HAP-1 (cell line): ENCODE results near the gene CDKAL1.

Experiments used
- DNase-seq, 2 experiments: peaks; one replicate each; pipeline ENCODE4 v3.0.0-alpha.2; 2016 to 2020; ENCODE audit warnings: low spot score in 2 of 2
- H3K27me3 ChIP-seq: fragments of 250-450 bp; sonication (Bioruptor Pico); 2 replicates; pipeline ENCODE4 v1.5.1; 2020; ENCODE audit warnings: low read depth, mild to moderate bottlenecking, moderate library complexity
- H3K36me3 ChIP-seq: fragments of 250-450 bp; sonication (Bioruptor Pico); replicated peaks from 2 replicates; pipeline ENCODE4 v1.5.1; 2020; ENCODE audit warnings: mild to moderate bottlenecking
- H3K4me1 ChIP-seq: fragments of 250-450 bp; sonication (Bioruptor Pico); 2 replicates; pipeline ENCODE4 v1.5.1; 2020; ENCODE audit warnings: mild to moderate bottlenecking
- H3K4me3 ChIP-seq: fragments of 250-450 bp; sonication (Bioruptor Pico); 2 replicates; pipeline ENCODE4 v1.5.1; 2020; ENCODE audit warnings: mild to moderate bottlenecking, moderate library complexity
- H3K9me3 ChIP-seq: fragments of 250-450 bp; sonication (Bioruptor Pico); 2 replicates; pipeline ENCODE4 v1.5.1; 2020; ENCODE audit warnings: mild to moderate bottlenecking, moderate library complexity
- in situ Hi-C: fragments of 300-500 bp; cut with MboI; formaldehyde crosslinking; loops from 3 replicates; pipeline ENCODE4 v1.14.3; 2020; ENCODE audit warnings: low sequenced_read_pairs, inconsistent platforms, mixed read lengths

Gene CDKAL1

GRCh38 chr6:21138336-21139069 lies 604.2 kb downstream of the CDKAL1 start:
- in situ Hi-C loops, result no loop called here
- Histone ChIP-seq H3K27me3 (no peaks in the 10 kb centered on the region), H3K36me3 (no peaks in the 10 kb centered on the region), H3K4me1 (peaks cover 37% of the 10 kb centered on the region), H3K9me3 (no peaks in the 10 kb centered on the region), H3K4me3 (no peak overlapping the region)
- no peak for DNase-seq

GRCh38 chr6:21140966-21141365 lies 606.7 kb downstream of the CDKAL1 start:
- H3K4me3 ChIP-seq, result no peak overlapping the region
- no peaks in the 10 kb centered on the region for H3K27me3 ChIP-seq
- no peaks in the 10 kb centered on the region for H3K9me3 ChIP-seq
- no peak for DNase-seq
- H3K36me3 ChIP-seq, result no peaks in the 10 kb centered on the region
- peaks cover 45% of the 10 kb centered on the region for H3K4me1 ChIP-seq
- in situ Hi-C loops, result no loop called here

- no peaks in the 10 kb centered on the region for H3K9me3 ChIP-seq
- no peak overlapping the region for H3K4me3 ChIP-seq
- in situ Hi-C loops, result no loop called here
- no peaks in the 10 kb centered on the region for H3K27me3 ChIP-seq
- peaks cover 45% of the 10 kb centered on the region for H3K4me1 ChIP-seq
- no peaks in the 10 kb centered on the region for H3K36me3 ChIP-seq
- no peak for DNase-seq
Observed at GRCh38 chr6:21141616-21142303, 607.5 kb downstream of the CDKAL1 start.

GRCh38 chr6:21142741-21143140 lies 608.5 kb downstream of the CDKAL1 start:
- in situ Hi-C loops, result no loop called here
- peaks cover 38% of the 10 kb centered on the region for H3K4me1 ChIP-seq

GRCh38 chr6:21143645-21144044 lies 609.4 kb downstream of the CDKAL1 start:
- in situ Hi-C loops, result no loop called here
- Histone ChIP-seq H3K27me3 (no peaks in the 10 kb centered on the region), H3K36me3 (no peaks in the 10 kb centered on the region), H3K9me3 (no peaks in the 10 kb centered on the region), H3K4me3 (no peak overlapping the region), H3K4me1 (peaks cover 29% of the 10 kb centered on the region)
- no peak for DNase-seq

More at GRCh38 chr6:21142741-21143140, 608.5 kb downstream of the CDKAL1 start:
- DNase-seq, result no peak
- H3K27me3 ChIP-seq, result no peaks in the 10 kb centered on the region
- no peaks in the 10 kb centered on the region for H3K9me3 ChIP-seq
- no peaks in the 10 kb centered on the region for H3K36me3 ChIP-seq
- H3K4me3 ChIP-seq, result no peak overlapping the region

- peak in 1 of 2 experiments; percentile 65 for DNase-seq
Observed at GRCh38 chr6:21144928-21145327, 610.7 kb downstream of the CDKAL1 start.

GRCh38 chr6:21147995-21148394 lies 613.7 kb downstream of the CDKAL1 start:
- in situ Hi-C loops, result no loop called here
- no peaks in the 10 kb centered on the region for H3K27me3 ChIP-seq
- H3K36me3 ChIP-seq, result no peaks in the 10 kb centered on the region
- peaks cover 25% of the 10 kb centered on the region for H3K4me1 ChIP-seq
- H3K9me3 ChIP-seq, result no peaks in the 10 kb centered on the region
- no peak for DNase-seq
- H3K4me3 ChIP-seq, result no peak overlapping the region

More at GRCh38 chr6:21144928-21145327, 610.7 kb downstream of the CDKAL1 start:
- no peaks in the 10 kb centered on the region for H3K36me3 ChIP-seq
- H3K27me3 ChIP-seq, result no peaks in the 10 kb centered on the region
- no peaks in the 10 kb centered on the region for H3K9me3 ChIP-seq
- in situ Hi-C loops, result no loop called here
- H3K4me1 ChIP-seq, result peaks cover 24% of the 10 kb centered on the region
- H3K4me3 ChIP-seq, result no peak overlapping the region

GRCh38 chr6:21149470-21149869 lies 615.2 kb downstream of the CDKAL1 start:
- in situ Hi-C loops, result no loop called here
- no peak for DNase-seq
- Histone ChIP-seq H3K9me3 (no peaks in the 10 kb centered on the region), H3K27me3 (no peaks in the 10 kb centered on the region), H3K36me3 (no peaks in the 10 kb centered on the region), H3K4me3 (no peak overlapping the region), H3K4me1 (peaks cover 19% of the 10 kb centered on the region)

- DNase-seq, result no peak
- no peaks in the 10 kb centered on the region for H3K9me3 ChIP-seq
- no peak overlapping the region for H3K4me3 ChIP-seq
- peaks cover 7% of the 10 kb centered on the region for H3K4me1 ChIP-seq
- no peaks in the 10 kb centered on the region for H3K27me3 ChIP-seq
- no peaks in the 10 kb centered on the region for H3K36me3 ChIP-seq
- in situ Hi-C loops, result no loop called here
Observed at GRCh38 chr6:21150667-21151066, 616.4 kb downstream of the CDKAL1 start.

GRCh38 chr6:21151119-21151518 lies 616.9 kb downstream of the CDKAL1 start:
- no peak overlapping the region for H3K4me3 ChIP-seq
- in situ Hi-C loops, result no loop called here
- peaks cover 4% of the 10 kb centered on the region; the same call in 1 of the 2 replicates for H3K4me1 ChIP-seq
- no peaks in the 10 kb centered on the region for H3K36me3 ChIP-seq
- DNase-seq, result no peak
- H3K9me3 ChIP-seq, result no peaks in the 10 kb centered on the region
- H3K27me3 ChIP-seq, result no peaks in the 10 kb centered on the region

GRCh38 chr6:21151530-21151929 lies 617.3 kb downstream of the CDKAL1 start:
- Histone ChIP-seq H3K4me3 (no peak overlapping the region), H3K9me3 (no peaks in the 10 kb centered on the region), H3K27me3 (no peaks in the 10 kb centered on the region), H3K36me3 (no peaks in the 10 kb centered on the region), H3K4me1 (peaks cover 4% of the 10 kb centered on the region; the same call in 1 of the 2 replicates)
- in situ Hi-C loops, result no loop called here
- DNase-seq, result no peak

GRCh38 chr6:21157186-21157929 lies 623.1 kb downstream of the CDKAL1 start:
- DNase-seq, result no peak
- Histone ChIP-seq H3K27me3 (no peaks in the 10 kb centered on the region), H3K36me3 (no peaks in the 10 kb centered on the region), H3K4me1 (peaks cover 4% of the 10 kb centered on the region; the same call in 1 of the 2 replicates), H3K4me3 (no peak overlapping the region), H3K9me3 (no peaks in the 10 kb centered on the region)
- in situ Hi-C loops, result no loop called here

- in situ Hi-C loops, result no loop called here
- Histone ChIP-seq H3K4me1 (no peaks in the 10 kb centered on the region), H3K9me3 (no peaks in the 10 kb centered on the region), H3K27me3 (no peaks in the 10 kb centered on the region), H3K36me3 (no peaks in the 10 kb centered on the region), H3K4me3 (no peak overlapping the region)
- no peak for DNase-seq
Observed at GRCh38 chr6:21158149-21158548, 623.9 kb downstream of the CDKAL1 start.

- H3K4me1 ChIP-seq, result no peaks in the 10 kb centered on the region
- in situ Hi-C loops, result no loop called here
- H3K9me3 ChIP-seq, result no peaks in the 10 kb centered on the region
- H3K36me3 ChIP-seq, result no peaks in the 10 kb centered on the region
- no peak overlapping the region for H3K4me3 ChIP-seq
- H3K27me3 ChIP-seq, result no peaks in the 10 kb centered on the region
- DNase-seq, result no peak
Observed at GRCh38 chr6:21158873-21159272, 624.6 kb downstream of the CDKAL1 start.
